HG02610 (cell line): ENCODE data around the gene ST7.
"Not testable (repeated sequence)": the region's sequence is repeated elsewhere in the genome, so short reads cannot be mapped to it uniquely, and the experiment has no call there.

Source experiments
- ATAC-seq: cut with Tn5 transposase; IDR thresholded peaks from one replicate; pipeline ENCODE4 v1.9.1; 2021; ENCODE audit warnings: mild to moderate bottlenecking, moderate library complexity; ENCODE audit not compliant: unreplicated experiment

ST7 gene

GRCh38 chr7:116971869-116972268 lies 18.6 kb downstream of the ST7 start:
- ATAC-seq = no peak

- not testable (repeated sequence) for ATAC-seq
Measured at GRCh38 chr7:116975024-116975423, 21.7 kb downstream of the ST7 start.

GRCh38 chr7:116977172-116977571 lies 23.9 kb downstream of the ST7 start:
- ATAC-seq = no peak

GRCh38 chr7:116978006-116978405 lies 24.7 kb downstream of the ST7 start:
- ATAC-seq = no peak

- ATAC-seq = no peak
Measured at GRCh38 chr7:116979430-116979829, 26.1 kb downstream of the ST7 start.

GRCh38 chr7:116980354-116980753 lies 27.1 kb downstream of the ST7 start:
- ATAC-seq = no peak

GRCh38 chr7:116981939-116982338 lies 28.6 kb downstream of the ST7 start:
- no peak for ATAC-seq

- ATAC-seq = no peak
Measured at GRCh38 chr7:116984511-116984910, 31.2 kb downstream of the ST7 start.

GRCh38 chr7:116984917-116985316 lies 31.6 kb downstream of the ST7 start:
- ATAC-seq = peak; percentile 33

GRCh38 chr7:116985575-116985974 lies 32.3 kb downstream of the ST7 start:
- ATAC-seq = no peak

- peak; percentile 85 for ATAC-seq
Measured at GRCh38 chr7:116986611-116987565, 33.6 kb downstream of the ST7 start.

GRCh38 chr7:116988363-116988989 lies 35.2 kb downstream of the ST7 start:
- ATAC-seq = no peak

GRCh38 chr7:116990056-116990455 lies 36.8 kb downstream of the ST7 start:
- no peak for ATAC-seq

GRCh38 chr7:116991233-116991632 lies 37.9 kb downstream of the ST7 start:
- ATAC-seq = no peak

- ATAC-seq = no peak
Measured at GRCh38 chr7:116994611-116995010, 41.3 kb downstream of the ST7 start.

- no peak for ATAC-seq
Measured at GRCh38 chr7:116997972-116998371, 44.7 kb downstream of the ST7 start.

GRCh38 chr7:116998567-116999175 lies 45.4 kb downstream of the ST7 start:
- no peak for ATAC-seq

GRCh38 chr7:116999311-116999710 lies 46.0 kb downstream of the ST7 start:
- no peak for ATAC-seq

GRCh38 chr7:117001283-117001682 lies 48.0 kb downstream of the ST7 start:
- ATAC-seq = no peak

GRCh38 chr7:117004899-117005298 lies 51.6 kb downstream of the ST7 start:
- ATAC-seq = no peak

- ATAC-seq = no peak
Measured at GRCh38 chr7:117005449-117005848, 52.1 kb downstream of the ST7 start.
